IPS-15b (cell line): ENCODE results near the gene RRAGA.
"Not testable (repeated sequence)": the region's sequence is repeated elsewhere in the genome, so short reads cannot be mapped to it uniquely, and the experiment has no call there.

ENCODE experiments used
- H3K27me3 ChIP-seq: one replicate; pipeline ENCODE4 v1.6.1; 2013; ENCODE audit warnings: low read length; ENCODE audit not compliant: control insufficient read depth, insufficient read depth
- H3K36me3 ChIP-seq: one replicate; pipeline ENCODE4 v1.6.1; 2013; ENCODE audit warnings: low read length; ENCODE audit not compliant: control insufficient read depth, insufficient read depth
- H3K4me1 ChIP-seq: one replicate; pipeline ENCODE4 v1.6.1; 2013; ENCODE audit warnings: mild to moderate bottlenecking, low read length; ENCODE audit not compliant: control insufficient read depth, insufficient read depth
- H3K4me3 ChIP-seq: one replicate; pipeline ENCODE4 v1.5.1; 2013; ENCODE audit warnings: low read depth, low read length
- H3K9ac ChIP-seq: one replicate; pipeline ENCODE4 v1.6.1; 2013; ENCODE audit warnings: low read depth, mild to moderate bottlenecking, low read length
- H3K9me3 ChIP-seq: one replicate; pipeline ENCODE4 v1.6.1; 2013; ENCODE audit warnings: mild to moderate bottlenecking, low read length; ENCODE audit not compliant: control insufficient read depth, insufficient read depth

Gene RRAGA

GRCh38 chr9:19097431-19097830 lies 48.2 kb downstream of the RRAGA start:
- peaks cover 13% of the 10 kb centered on the region for H3K36me3 ChIP-seq
- H3K4me3 ChIP-seq, H3K9ac ChIP-seq, H3K9me3 ChIP-seq, H3K27me3 ChIP-seq, H3K4me1 ChIP-seq: not testable (repeated sequence)
